Frontal cortex (tissue), 4 donors: ENCODE measurements around the gene ZNF438. TPM values are rescaled to one million over a fixed set of nuclear protein-coding genes. Genes with fewer than 3 reads are reported as not detected.
"Not testable (repeated sequence)": the region's sequence is repeated elsewhere in the genome, so short reads cannot be mapped to it uniquely, and the experiment has no call there.

ENCODE experiments used
- DNase-seq, 2 donors: peaks; one replicate each; pipeline ENCODE4 v3.0.0; 2012; ENCODE audit warnings: low spot score in 2 of 2
- FAIRE-seq: peaks from 2 replicates; lab custom pipeline; 2012; peaks lifted over from hg19 to GRCh38; lab: Jason Lieb, UNC
- total RNA-seq: library from RNA; depleted of rRNA; stranded (reverse); fragments of >200 nt; gene quantifications from one replicate; pipeline ENCODE4 v1.2.3, GENCODE V29; 2014
- donor health status: control.
- donor health status: control.
- donor health status: control.

The ZNF438 gene
- total RNA-seq, 1 donor from 2014 or later, result 2.9 TPM

GRCh38 chr10:30803058-30803457 lies 228.6 kb downstream of the ZNF438 start:
- no peak for FAIRE-seq

GRCh38 chr10:30800368-30800767 lies 231.3 kb downstream of the ZNF438 start:
- FAIRE-seq, result no peak

More at GRCh38 chr10:30803058-30803457, 228.6 kb downstream of the ZNF438 start:
- DNase-seq, result no peak

GRCh38 chr10:30798646-30799185 lies 232.9 kb downstream of the ZNF438 start:
- FAIRE-seq (no peak), DNase-seq (no peak)

More at GRCh38 chr10:30800368-30800767, 231.3 kb downstream of the ZNF438 start:
- no peak for DNase-seq

DNA sequence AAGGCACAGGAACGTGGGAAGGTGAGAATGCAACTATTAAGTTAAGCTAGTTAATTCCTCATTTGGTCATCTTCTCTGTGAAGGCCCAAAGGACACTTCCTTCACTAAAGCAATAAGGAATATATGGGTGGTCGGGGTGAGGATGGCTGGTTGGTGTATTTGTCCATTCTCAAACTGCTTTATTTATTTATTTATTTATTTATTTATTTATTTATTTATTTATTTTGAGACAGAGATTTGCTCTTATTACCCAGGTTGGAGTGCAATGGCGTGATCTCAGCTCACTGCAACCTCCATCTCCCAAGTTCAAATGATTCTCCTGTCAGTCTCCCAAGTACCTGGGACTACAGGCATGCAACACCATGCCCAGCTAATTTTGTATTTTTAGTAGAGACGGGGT lies 236.6 kb downstream of the ZNF438 start:
- not testable (repeated sequence) for FAIRE-seq, DNase-seq
